K562 (cell line): ENCODE measurements around the gene WDR81. TPM values are rescaled to one million over a fixed set of nuclear protein-coding genes. Genes with fewer than 3 reads are reported as not detected.
"Not testable (repeated sequence)": the region's sequence is repeated elsewhere in the genome, so short reads cannot be mapped to it uniquely, and the experiment has no call there.

Experiments used
- ATAC-seq: fragments of 200-7000 bp; cut with Tn5 transposase; 3 replicates; pipeline ENCODE4 v1.9.1; 2020; ENCODE audit warnings: moderate library complexity
- BruUV-seq: library from RNA; stranded (reverse); fragments of 400-500 nt; replicated peaks from 2 replicates; lab custom pipeline; 2021; lab: Mats Ljungman, UMichigan
- CTCF ChIA-PET: fragments of 300-600 bp; formaldehyde crosslinking; extraction: SDS; loops from one replicate; lab custom pipeline; 2021; ENCODE audit warnings: low intra/inter-chr PET ratio; lab: Yijun Ruan, JAX
- POLR2A ChIA-PET: fragments of 300-600, 350-650 bp; sonication (Branson Sonifier 250); formaldehyde crosslinking; extraction: SDS; loops from one replicate; lab custom pipeline; 2021; ENCODE audit warnings: antibody characterized with exemption, inconsistent platforms; lab: Yijun Ruan, JAX
- DNase-seq, 4 experiments: peaks; one replicate each; pipeline versions ENCODE4 v3.0.0 to v3.0.0-alpha.2; 2011 to 2018; ENCODE audit warnings: low spot score in 3 of 4, mixed read lengths in 3 of 4; ENCODE audit errors: extremely low read depth in 1 of 4
- FAIRE-seq: peaks from 2 replicates; lab custom pipeline; 2011; peaks lifted over from hg19 to GRCh38; lab: Jason Lieb, UNC
- H2AFZ ChIP-seq: 2 replicates; pipeline ENCODE4 v1.6.0; 2011; ENCODE audit warnings: low read depth, low read length, control low read depth, inconsistent platforms
- H3K27ac ChIP-seq: fragments of 200-600 bp; 3 replicates; pipeline ENCODE4 v1.8.0; 2011; ENCODE audit warnings: low read depth, mild to moderate bottlenecking, control low read depth, inconsistent platforms, low read length, moderate library complexity, mixed read lengths; ENCODE audit errors: extremely low read depth
- H3K27me3 ChIP-seq, 2 experiments: fragments of 300-600 bp in 1 of 2; 2 replicates in 1 of 2; 3 replicates in 1 of 2; pipeline versions ENCODE4 v1.6.0 to v1.8.0; 2011; ENCODE audit warnings: inconsistent platforms in 2 of 2, low read length in 2 of 2, mild to moderate bottlenecking in 1 of 2, mixed read lengths in 1 of 2, moderate library complexity in 1 of 2; ENCODE audit not compliant: control insufficient read depth in 2 of 2, insufficient read depth in 2 of 2
- H3K36me3 ChIP-seq: fragments of 300-600 bp; 3 replicates; pipeline ENCODE4 v1.8.0; 2011; ENCODE audit warnings: mild to moderate bottlenecking, low read length, inconsistent platforms; ENCODE audit not compliant: control insufficient read depth, insufficient read depth
- H3K4me1 ChIP-seq, 2 experiments: fragments of 200-600 bp in 1 of 2; replicated peaks in 1 of 2; 2 replicates in 1 of 2; 3 replicates in 1 of 2; pipeline versions ENCODE4 v1.5.1 to v1.8.0; 2011; ENCODE audit warnings: inconsistent platforms in 2 of 2, low read length in 2 of 2, mild to moderate bottlenecking in 1 of 2, mixed read lengths in 1 of 2, moderate library complexity in 1 of 2; ENCODE audit not compliant: control insufficient read depth in 2 of 2, insufficient read depth in 2 of 2
- H3K4me2 ChIP-seq: 2 replicates; pipeline ENCODE4 v1.6.1; 2011; ENCODE audit warnings: low read length, control low read depth, inconsistent platforms, mixed read lengths; ENCODE audit not compliant: insufficient read depth
- H3K4me3 ChIP-seq: fragments of 200-600 bp; sonication (generic), shearing (Covaris generic); 2 replicates; pipeline ENCODE4 v1.5.1; 2016; ENCODE audit warnings: control low read depth, inconsistent platforms
- H3K79me2 ChIP-seq: fragments of 200-600 bp; 3 replicates; pipeline ENCODE4 v1.8.0; 2011; ENCODE audit warnings: low read length, inconsistent platforms; ENCODE audit not compliant: control insufficient read depth, insufficient read depth
- H3K9ac ChIP-seq, 2 experiments: 2 replicates each; pipeline versions ENCODE4 v1.6.0 to v1.6.1; 2011; ENCODE audit warnings: low read depth in 2 of 2, low read length in 2 of 2, control low read depth in 1 of 2, inconsistent platforms in 1 of 2, mild to moderate bottlenecking in 1 of 2, mixed read lengths in 1 of 2; ENCODE audit not compliant: insufficient read depth in 1 of 2
- H3K9me1 ChIP-seq: one replicate; pipeline ENCODE4 v1.6.0; 2011; ENCODE audit warnings: inconsistent platforms, mild to moderate bottlenecking, low read length, moderate library complexity; ENCODE audit not compliant: control insufficient read depth, insufficient read depth
- H3K9me3 ChIP-seq: replicated peaks from 2 replicates; pipeline ENCODE4 v1.5.1; 2011; ENCODE audit warnings: low read depth, low read length, inconsistent platforms; ENCODE audit not compliant: control insufficient read depth, insufficient read depth
- H4K20me1 ChIP-seq: replicated peaks from 2 replicates; pipeline ENCODE4 v1.6.1; 2011; ENCODE audit warnings: low read length, inconsistent platforms, mixed read lengths; ENCODE audit not compliant: control insufficient read depth, insufficient read depth
- BCOR ChIP-seq: fragments of 450-650 bp; IDR thresholded peaks from 2 replicates; pipeline ENCODE4 v1.6.1; 2016
- ZNF121 ChIP-seq: sonication (generic); formaldehyde crosslinking; conservative IDR thresholded peaks from 2 replicates; pipeline ENCODE4 v1.8.0; 2022; ENCODE audit warnings: missing genetic modification reagents
- WGBS: fragments of 100-300 bp; shearing (Covaris generic); methylation state at CpG from one replicate; pipeline ENCODE4 v1.1.6; 2016; ENCODE audit warnings: low coverage, mixed read lengths; ENCODE audit not compliant: insufficient coverage; ENCODE audit errors: missing lambda C conversion rate; 5-methylcytosine and 5-hydroxymethylcytosine counted together
- in situ Hi-C: fragments of 300-500 bp; cut with MboI; formaldehyde crosslinking; loops from 4 replicates; pipeline ENCODE4 v1.15.0; 2018; ENCODE audit warnings: inconsistent platforms, mixed read lengths
- intact Hi-C: fragments of 100-400 bp; cut with micrococcal nuclease; formaldehyde crosslinking; loops from 2 replicates; pipeline ENCODE4 v1.14.2; 2022
- polyA plus RNA-seq, 8 experiments: library from polyadenylated mRNA; depleted of rRNA in 4 of 8; stranded (reverse) in 5 of 8; unstranded in 3 of 8; fragments of >200 nt; fragmentation: Nextera tagmentation in 2 of 8; fragmentation: Illumina TruSeq in 1 of 8; extraction: Ambion mirVana in 2 of 8; extraction: Trizol in 1 of 8; gene quantifications; 2 replicates each; pipeline versions ENCODE4 v1.2.1 to v1.2.3, GENCODE V29; 2011 to 2014; ENCODE audit warnings: inconsistent platforms in 1 of 8, missing spikeins in 1 of 8
- total RNA-seq, 7 experiments: library from RNA; depleted of rRNA in 6 of 7; stranded (reverse); fragments of >200 nt in 6 of 7; fragmentation: Illumina TruSeq in 2 of 7; extraction: Trizol in 2 of 7; gene quantifications; 2 replicates each; pipeline versions ENCODE4 v1.2.1 to v1.2.3, GENCODE V29; 2011 to 2021; ENCODE audit warnings: low replicate concordance in 1 of 7
- TF ChIP-seq, protein P1 (sequence below): fragments of 450-650 bp; formaldehyde crosslinking; conservative IDR thresholded peaks from 2 replicates; pipeline ENCODE4 v1.4.0; 2022; ENCODE audit warnings: mild to moderate bottlenecking, missing genetic modification characterization

WDR81 gene
- total and polyA plus RNA-seq, 9 of the 15 experiments (the other 6 are each of a cell fraction or from before 2014, with no cell fraction given): 0.01 to 17.1 (median 3.3) TPM

DNA sequence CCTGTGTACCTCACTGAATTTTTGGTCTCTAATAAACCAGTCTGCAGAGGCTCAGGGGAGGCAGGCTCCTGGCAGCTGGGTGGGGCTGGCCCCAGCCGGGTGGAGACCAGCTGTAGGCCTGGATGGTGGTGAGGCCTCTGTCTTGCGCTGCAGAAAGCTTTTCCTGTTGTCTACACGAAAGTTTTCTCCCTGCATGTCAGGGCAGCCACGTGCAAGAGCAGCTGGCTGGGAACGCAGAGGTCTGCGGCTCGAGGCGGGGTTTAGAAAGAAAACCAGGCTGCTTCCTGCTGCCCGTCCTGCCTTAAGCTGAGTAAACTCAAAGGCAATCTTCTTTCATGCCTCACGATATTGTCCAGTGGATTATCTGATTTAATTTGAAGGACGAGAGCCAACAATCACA is 39.8 kb downstream of the WDR81 start (continued):
- TF ChIP-seq, protein P1, sequence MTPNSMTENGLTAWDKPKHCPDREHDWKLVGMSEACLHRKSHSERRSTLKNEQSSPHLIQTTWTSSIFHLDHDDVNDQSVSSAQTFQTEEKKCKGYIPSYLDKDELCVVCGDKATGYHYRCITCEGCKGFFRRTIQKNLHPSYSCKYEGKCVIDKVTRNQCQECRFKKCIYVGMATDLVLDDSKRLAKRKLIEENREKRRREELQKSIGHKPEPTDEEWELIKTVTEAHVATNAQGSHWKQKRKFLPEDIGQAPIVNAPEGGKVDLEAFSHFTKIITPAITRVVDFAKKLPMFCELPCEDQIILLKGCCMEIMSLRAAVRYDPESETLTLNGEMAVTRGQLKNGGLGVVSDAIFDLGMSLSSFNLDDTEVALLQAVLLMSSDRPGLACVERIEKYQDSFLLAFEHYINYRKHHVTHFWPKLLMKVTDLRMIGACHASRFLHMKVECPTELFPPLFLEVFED (CRISPR knock-in tag): no peak

DNA sequence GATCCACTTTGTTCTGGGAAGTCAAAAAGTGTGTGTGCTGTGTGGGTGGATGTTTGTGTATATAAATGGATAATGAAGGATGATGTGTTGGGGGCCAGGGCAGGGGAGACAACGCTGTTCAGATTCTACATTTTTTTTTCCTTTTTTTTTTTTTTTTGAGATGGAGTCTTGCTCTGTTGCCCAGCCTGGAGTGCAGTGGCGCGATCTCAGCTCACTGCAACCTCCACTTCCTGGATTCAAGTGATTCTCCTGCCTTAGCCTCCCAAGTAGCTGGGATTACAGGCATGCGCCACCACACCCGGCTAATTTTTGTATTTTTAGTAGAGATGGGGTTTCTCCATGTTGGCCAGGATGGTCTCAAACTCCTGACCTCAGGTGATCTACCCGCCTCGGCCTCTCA is 40.2 kb downstream of the WDR81 start:
- DNase-seq, H3K9me1 ChIP-seq, FAIRE-seq, H3K4me2 ChIP-seq, H3K36me3 ChIP-seq, H4K20me1 ChIP-seq, H3K9ac ChIP-seq, CTCF ChIA-PET, BruUV-seq, H3K27me3 ChIP-seq, H3K9me3 ChIP-seq, H3K4me3 ChIP-seq, ATAC-seq: not testable (repeated sequence)
- H2AFZ ChIP-seq: peak overlapping the region; percentile 43; the same call in 1 of the 2 replicates
- POLR2A ChIA-PET: interaction anchor here (0.6 to 3.5 kb wide), 2 partner anchors 8 to 32 kb away, joined by 3 to 21 read pairs; no protein-coding TSS in a partner anchor
- 0 out of 3 replicates have a peak overlapping the region, but pooled peaks have one; percentile 28 for H3K27ac ChIP-seq
- intact Hi-C loops: loop anchor here (5.0 kb wide), 1 partner anchor 47 kb away; no protein-coding TSS in a partner anchor
- H3K4me1 ChIP-seq: peaks cover 21 to 35% of the 10 kb centered on the region in 2 experiments; a peak in 4 of 5 replicates
- WGBS: 100% methylated on average over 3 of the region's 7 CpGs
- in situ Hi-C loops: loop anchor here (5.0 kb wide), 1 partner anchor 32 kb away; no protein-coding TSS in a partner anchor
- H3K79me2 ChIP-seq: peaks cover 22% of the 10 kb centered on the region
- TF ChIP-seq BCOR (peak; percentile 25; the same call in 1 of the 2 replicates), ZNF121 (CRISPR knock-in tag) (peak; percentile 64)
